Adrenal gland (tissue), 5 donors: ENCODE results near the gene EIF3D.

Source experiments
- CTCF ChIP-seq, 6 experiments: fragments of 450-650 bp in 4 of 6; fragments of 200-600 bp in 2 of 6; sonication (generic) in 1 of 6; IDR thresholded peaks; 1 replicate in 5 of 6; 2 replicates in 1 of 6; pipeline versions ENCODE4 v1.5.1 to v1.8.0; 2016 to 2021; ENCODE audit warnings: antibody characterized with exemption in 6 of 6, mild to moderate bottlenecking in 2 of 6, moderate library complexity in 1 of 6
- POLR2A ChIP-seq, 2 donors: fragments of 450-650 bp; IDR thresholded peaks; one replicate each; pipeline ENCODE4 v1.6.1; 2017; ENCODE audit warnings: antibody characterized with exemption in 2 of 2, mild to moderate bottlenecking in 2 of 2, moderate library complexity in 1 of 2
- donor health status: DM: no; HTN: no; CAD: no.

DNA sequence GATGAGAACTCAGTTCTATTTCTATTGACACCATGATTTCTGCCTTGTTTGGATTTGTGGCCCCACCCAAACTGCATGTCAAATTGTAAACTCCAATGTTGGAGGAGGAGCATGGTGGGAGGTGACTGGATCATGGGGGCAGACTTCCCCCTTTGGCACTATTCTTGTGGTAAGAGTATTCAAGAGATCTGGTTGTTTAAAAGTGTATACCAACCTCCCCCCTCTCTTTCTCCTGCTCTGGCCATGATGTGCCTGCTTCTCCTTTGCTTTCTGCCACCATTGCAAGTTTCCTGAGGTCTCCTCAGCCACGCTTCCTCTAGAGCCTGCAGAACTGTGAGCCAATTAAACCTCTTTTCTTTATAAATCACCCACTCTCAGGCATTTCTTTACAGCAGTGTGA, 14.2 kb downstream of the EIF3D start:
- TF ChIP-seq CTCF (IDR thresholded peaks at IDR 0.05) (no peak), POLR2A (IDR thresholded peaks at IDR 0.05) (no peak)
